Activated T-helper 1 cell treated with anti-CD3 and anti-CD28 coated beads, Interleukin-2, amount 50 U/mL, for 16 hours (primary cell): ENCODE results near the gene ATP1B3.
"Not testable (repeated sequence)": the region's sequence is repeated elsewhere in the genome, so short reads cannot be mapped to it uniquely, and the experiment has no call there.

ENCODE experiments used
- DNase-seq, 2 donors: peaks; one replicate each; pipeline ENCODE4 v3.0.0-alpha.2; 2020; ENCODE audit warnings: low read depth in 1 of 2, low spot score in 1 of 2

The ATP1B3 gene

GRCh38 chr3:141941093-141941492 lies 64.7 kb downstream of the ATP1B3 start:
- no peak for DNase-seq

DNA sequence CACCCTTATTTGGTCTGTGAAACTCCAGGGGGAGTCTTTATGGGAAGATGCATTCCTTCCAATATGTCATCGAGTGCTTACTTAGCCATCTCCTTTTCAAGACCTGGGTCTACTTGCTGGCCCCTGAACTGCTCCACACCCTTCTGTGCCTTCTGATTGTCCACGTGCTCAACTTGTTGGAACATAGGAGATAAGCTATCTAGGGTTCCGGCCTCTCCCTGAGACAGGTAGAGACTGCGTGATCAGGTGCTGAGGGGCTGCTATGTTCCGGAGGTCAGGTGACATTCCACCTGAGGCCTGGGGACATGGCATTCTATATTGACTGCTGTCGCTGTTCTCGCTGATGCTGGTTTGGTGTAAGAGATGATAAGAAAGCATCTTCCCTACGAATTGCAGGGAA lies 65.6 kb downstream of the ATP1B3 start:
- no peak for DNase-seq

- DNase-seq, result no peak
Measured at GRCh38 chr3:141945726-141946485, 69.5 kb downstream of the ATP1B3 start.

DNA sequence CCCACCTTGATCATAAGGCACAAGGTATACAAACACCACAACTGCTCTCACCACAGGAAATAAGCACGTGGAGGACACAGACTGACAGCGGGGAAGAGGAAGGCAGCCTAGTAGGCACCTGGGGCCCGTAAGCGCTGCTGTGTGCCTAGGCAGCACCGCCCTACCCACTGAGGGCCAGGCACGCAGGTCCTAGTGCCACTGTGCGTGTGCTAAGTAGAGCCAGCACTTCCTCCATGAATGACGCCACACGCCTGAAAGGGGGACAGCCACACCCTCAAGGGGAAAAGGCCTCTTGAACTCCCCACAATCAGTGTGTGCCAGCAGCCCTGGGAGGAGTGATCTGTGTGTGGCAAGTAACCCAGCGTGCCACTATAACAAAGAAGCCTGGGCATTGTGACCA lies 73.0 kb downstream of the ATP1B3 start:
- DNase-seq, result no peak

DNA sequence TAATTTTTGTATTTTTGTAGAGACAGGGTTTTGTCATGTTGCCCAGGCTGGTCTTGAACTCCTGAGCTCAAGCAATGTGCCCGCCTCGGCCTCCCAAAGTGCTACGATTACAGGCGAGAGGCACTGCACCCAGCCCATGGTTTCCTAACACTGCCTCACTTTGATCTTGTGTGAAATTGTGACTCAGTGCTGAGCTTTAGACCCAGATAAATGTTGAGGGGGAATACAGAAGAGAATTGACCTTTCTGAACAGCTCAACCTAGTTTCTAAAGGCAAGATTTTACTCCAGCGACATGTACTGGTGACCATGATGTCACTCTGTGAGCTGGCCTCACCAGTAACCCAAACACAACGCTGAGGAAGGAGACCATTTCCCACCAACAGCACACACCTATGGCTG lies 73.5 kb downstream of the ATP1B3 start:
- no peak for DNase-seq

- DNase-seq, result no peak
Measured at GRCh38 chr3:141950572-141951493, 74.4 kb downstream of the ATP1B3 start.

DNA sequence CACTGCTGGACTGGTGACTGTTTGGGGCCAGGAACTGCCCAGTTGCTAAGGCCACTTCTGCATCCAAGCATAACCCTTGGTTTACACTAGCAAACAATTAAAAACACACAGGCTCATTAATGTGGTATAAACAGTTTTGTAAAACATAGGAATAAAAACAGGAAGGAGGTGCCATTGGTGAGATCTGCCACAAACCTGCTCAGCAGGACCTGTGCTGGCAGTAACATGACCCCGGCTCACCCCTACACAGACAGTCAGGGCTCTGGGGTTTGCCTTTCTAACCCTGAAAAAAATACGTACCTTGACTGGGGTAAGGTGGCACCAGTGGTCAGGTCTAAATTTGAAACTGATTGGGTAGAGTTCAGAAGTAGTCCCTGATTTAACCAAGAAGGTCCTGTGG lies 76.2 kb downstream of the ATP1B3 start:
- DNase-seq, result no peak

GRCh38 chr3:141955175-141955574 lies 78.7 kb downstream of the ATP1B3 start:
- no peak for DNase-seq

- no peak for DNase-seq
Measured at GRCh38 chr3:141959589-141960554, 83.4 kb downstream of the ATP1B3 start.

DNA sequence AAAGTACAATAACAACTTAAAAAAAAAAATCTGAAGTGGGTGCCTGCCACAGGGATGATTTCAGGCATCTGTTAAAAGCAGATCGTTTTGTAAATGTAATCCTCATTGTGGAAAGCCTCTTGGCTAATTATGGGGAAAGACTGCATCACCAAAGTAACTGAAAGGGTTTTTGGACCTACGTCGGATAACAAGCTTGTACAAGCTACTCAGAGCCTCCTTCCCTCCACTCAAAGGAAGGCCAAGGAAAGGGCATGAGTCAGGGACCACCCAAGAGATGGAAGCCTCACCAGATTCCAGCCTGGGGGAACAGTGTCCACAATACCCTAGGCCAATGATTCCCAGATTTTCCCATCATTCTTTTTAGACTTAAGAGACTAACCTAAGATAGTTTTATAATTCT lies 84.3 kb downstream of the ATP1B3 start:
- no peak for DNase-seq

DNA sequence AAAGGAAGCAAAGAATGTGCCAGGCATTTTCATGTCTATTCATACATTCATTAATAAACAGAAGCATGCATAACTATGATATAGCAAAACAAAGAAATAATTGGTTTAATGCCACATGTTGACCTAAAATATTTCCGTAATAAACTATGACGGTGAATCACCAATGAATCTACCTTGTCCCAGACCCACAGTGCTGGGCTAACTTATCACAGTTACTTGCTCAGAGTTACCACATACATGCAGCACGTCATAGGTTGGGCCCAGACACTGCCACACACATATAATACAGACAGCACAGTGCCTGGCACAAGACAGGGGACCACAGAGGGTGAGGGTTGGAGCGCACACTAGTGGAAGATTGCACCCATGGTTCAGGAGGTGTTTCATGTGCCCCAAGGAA lies 86.9 kb downstream of the ATP1B3 start:
- no peak for DNase-seq

DNA sequence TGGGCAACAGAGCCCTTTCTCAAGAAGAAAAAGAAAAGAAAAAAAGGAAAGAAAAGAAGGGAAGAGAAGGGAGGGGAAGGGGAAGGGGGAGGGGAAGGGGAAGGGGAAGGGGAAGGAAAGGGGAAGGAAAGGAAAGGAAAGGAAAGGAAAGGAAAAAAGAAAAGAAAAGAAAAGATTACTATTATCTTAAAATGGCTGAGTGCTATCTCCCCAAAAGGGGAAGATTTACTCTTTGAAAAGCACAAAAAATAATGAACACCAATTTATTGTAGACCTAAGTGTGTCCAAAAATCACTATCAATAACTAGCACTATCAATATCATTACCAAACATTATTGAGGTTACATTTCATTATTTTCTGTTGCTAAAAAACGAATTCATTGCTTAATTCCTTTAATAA lies 89.0 kb downstream of the ATP1B3 start:
- no peak for DNase-seq

DNA sequence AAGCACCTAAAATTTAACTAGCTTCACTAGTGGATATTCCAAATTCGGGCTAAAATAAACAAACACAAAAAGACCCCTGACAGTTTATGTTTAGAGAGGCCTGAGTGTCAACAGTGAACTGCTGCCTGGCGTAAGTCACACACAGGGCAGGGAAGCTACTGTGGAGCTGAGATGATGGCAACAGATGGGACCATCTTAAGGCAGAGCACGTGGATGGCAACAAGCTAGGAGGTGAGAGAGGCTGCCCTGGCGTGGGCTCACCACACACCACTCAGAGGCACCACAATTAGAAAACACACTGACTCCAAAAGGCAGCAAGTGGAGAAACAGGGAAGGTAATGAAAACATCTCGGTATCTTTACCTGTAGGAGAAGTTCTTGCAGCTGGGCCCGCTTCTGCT lies 93.3 kb downstream of the ATP1B3 start:
- no peak for DNase-seq

DNA sequence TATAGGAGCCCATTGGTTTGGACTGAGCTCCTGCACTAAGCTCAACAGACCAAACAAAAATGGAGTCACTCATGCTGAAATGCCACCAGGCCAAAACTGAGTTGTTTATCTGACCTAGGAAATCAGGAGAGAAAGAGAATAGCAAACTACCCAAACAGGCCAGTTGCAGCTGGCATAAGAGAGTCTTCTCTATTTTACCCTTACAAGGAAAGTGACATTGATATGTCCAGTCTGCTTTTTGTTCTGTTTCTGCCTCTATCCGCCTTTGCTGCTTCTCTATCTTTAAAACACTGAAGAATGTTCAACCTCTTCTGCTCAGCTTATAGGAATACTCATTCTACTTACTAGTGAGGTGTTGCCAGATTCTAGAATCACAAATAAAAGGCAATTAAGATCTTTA lies 95.1 kb downstream of the ATP1B3 start:
- no peak for DNase-seq

- DNase-seq, result no peak
Measured at GRCh38 chr3:141972399-141972798, 96.0 kb downstream of the ATP1B3 start.

- DNase-seq, result not testable (repeated sequence)
Measured at GRCh38 chr3:141974777-141975176, 98.3 kb downstream of the ATP1B3 start.
